ENCODE data around the gene ZDHHC12.

- TF ChIP-seq CTCF (IDR thresholded peaks at IDR 0.05; ENCODE audit: control extremely low read depth in 1 of 3, insufficient read depth in 1 of 3, low read depth in 1 of 3, low read length in 3 of 3): no peak
- TF ChIP-seq, protein P1, sequence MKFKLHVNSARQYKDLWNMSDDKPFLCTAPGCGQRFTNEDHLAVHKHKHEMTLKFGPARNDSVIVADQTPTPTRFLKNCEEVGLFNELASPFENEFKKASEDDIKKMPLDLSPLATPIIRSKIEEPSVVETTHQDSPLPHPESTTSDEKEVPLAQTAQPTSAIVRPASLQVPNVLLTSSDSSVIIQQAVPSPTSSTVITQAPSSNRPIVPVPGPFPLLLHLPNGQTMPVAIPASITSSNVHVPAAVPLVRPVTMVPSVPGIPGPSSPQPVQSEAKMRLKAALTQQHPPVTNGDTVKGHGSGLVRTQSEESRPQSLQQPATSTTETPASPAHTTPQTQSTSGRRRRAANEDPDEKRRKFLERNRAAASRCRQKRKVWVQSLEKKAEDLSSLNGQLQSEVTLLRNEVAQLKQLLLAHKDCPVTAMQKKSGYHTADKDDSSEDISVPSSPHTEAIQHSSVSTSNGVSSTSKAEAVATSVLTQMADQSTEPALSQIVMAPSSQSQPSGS (IDR thresholded peaks at IDR 0.05; ENCODE audit: low read length): no peak
- no peak for TF ChIP-seq USF2 (IDR thresholded peaks at IDR 0.05; ENCODE audit: low read length)
- no peak for TF ChIP-seq EGR1 (IDR thresholded peaks at IDR 0.05; ENCODE audit: borderline replicate concordance, low read depth, low read length)
- TF ChIP-seq POLR2A (IDR thresholded peaks at IDR 0.05; ENCODE audit: control extremely low read depth in 1 of 2, low read depth in 2 of 2, low read length in 2 of 2): no peak
- no peak for TF ChIP-seq SIN3A (conservative IDR thresholded peaks at IDR 0.05 in 1 of 2, IDR thresholded peaks at IDR 0.05 in 1 of 2; ENCODE audit: low read depth in 1 of 2, low read length in 2 of 2)
- no peak for TF ChIP-seq SUZ12 (IDR thresholded peaks at IDR 0.05; ENCODE audit: low read length)
Observed at GRCh38 chr9:128729766-128730517, 6.0 kb upstream of the ZDHHC12 start.

Measured in H1 (cell line).